GM18951 (cell line): ENCODE data around the gene LAMA3.

Experiments
- POLR2A ChIP-seq: IDR thresholded peaks from 4 replicates; pipeline ENCODE4 v1.6.1; 2011; ENCODE audit warnings: mild to moderate bottlenecking; ENCODE audit not compliant: insufficient read length, insufficient read depth; ENCODE audit errors: extremely low read depth
- in situ Hi-C: fragments of 300-500 bp; cut with MboI; formaldehyde crosslinking; loops from one replicate; pipeline ENCODE4 v1.12.0; 2022; ENCODE audit warnings: low sequenced_read_pairs, mixed read lengths, inconsistent platforms; ENCODE audit not compliant: unreplicated experiment

The LAMA3 gene

GRCh38 chr18:23825978-23826405 lies 136.7 kb downstream of the LAMA3 start:
- in situ Hi-C loops, result loop anchor here (10.0 kb wide), 1 partner anchor 89 kb away; no protein-coding TSS in a partner anchor
- no peak for TF ChIP-seq POLR2A

GRCh38 chr18:23826850-23827620 lies 137.8 kb downstream of the LAMA3 start:
- in situ Hi-C loops, result loop anchor here (10.0 kb wide), 1 partner anchor 88 kb away; no protein-coding TSS in a partner anchor
- no peak for TF ChIP-seq POLR2A

- in situ Hi-C loops, result loop anchor here (10.0 kb wide), 1 partner anchor 87 kb away; no protein-coding TSS in a partner anchor
- TF ChIP-seq POLR2A, result no peak
Observed at GRCh38 chr18:23827681-23828080, 138.4 kb downstream of the LAMA3 start.

GRCh38 chr18:23828426-23828825 lies 139.2 kb downstream of the LAMA3 start:
- in situ Hi-C loops, result loop anchor here (10.0 kb wide), 1 partner anchor 86 kb away; no protein-coding TSS in a partner anchor
- TF ChIP-seq POLR2A, result no peak

GRCh38 chr18:23832911-23833310 lies 143.7 kb downstream of the LAMA3 start:
- TF ChIP-seq POLR2A, result no peak

GRCh38 chr18:23833714-23834113 lies 144.5 kb downstream of the LAMA3 start:
- in situ Hi-C loops, result no loop called here
- no peak for TF ChIP-seq POLR2A

More at GRCh38 chr18:23832911-23833310, 143.7 kb downstream of the LAMA3 start:
- in situ Hi-C loops, result no loop called here

- in situ Hi-C loops, result no loop called here
Observed at GRCh38 chr18:23835091-23835490, 145.8 kb downstream of the LAMA3 start.

GRCh38 chr18:23835506-23835905 lies 146.3 kb downstream of the LAMA3 start:
- no peak for TF ChIP-seq POLR2A

More at GRCh38 chr18:23835091-23835490, 145.8 kb downstream of the LAMA3 start:
- TF ChIP-seq POLR2A, result no peak

GRCh38 chr18:23837591-23837990 lies 148.3 kb downstream of the LAMA3 start:
- in situ Hi-C loops, result no loop called here

More at GRCh38 chr18:23835506-23835905, 146.3 kb downstream of the LAMA3 start:
- in situ Hi-C loops, result no loop called here

GRCh38 chr18:23838233-23838632 lies 149.0 kb downstream of the LAMA3 start:
- TF ChIP-seq POLR2A, result no peak
- in situ Hi-C loops, result no loop called here

More at GRCh38 chr18:23837591-23837990, 148.3 kb downstream of the LAMA3 start:
- TF ChIP-seq POLR2A, result no peak

- TF ChIP-seq POLR2A, result no peak
- in situ Hi-C loops, result no loop called here
Observed at GRCh38 chr18:23838801-23839366, 149.6 kb downstream of the LAMA3 start.

GRCh38 chr18:23842305-23842704 lies 153.1 kb downstream of the LAMA3 start:
- TF ChIP-seq POLR2A, result no peak

GRCh38 chr18:23844991-23845680 lies 155.9 kb downstream of the LAMA3 start:
- no peak for TF ChIP-seq POLR2A
- in situ Hi-C loops, result loop anchor here (10.0 kb wide), 1 partner anchor 270 kb away; no protein-coding TSS in a partner anchor

More at GRCh38 chr18:23842305-23842704, 153.1 kb downstream of the LAMA3 start:
- in situ Hi-C loops, result loop anchor here (10.0 kb wide), 1 partner anchor 272 kb away; no protein-coding TSS in a partner anchor
